ENCODE data around the gene TRPM6.

DNA sequence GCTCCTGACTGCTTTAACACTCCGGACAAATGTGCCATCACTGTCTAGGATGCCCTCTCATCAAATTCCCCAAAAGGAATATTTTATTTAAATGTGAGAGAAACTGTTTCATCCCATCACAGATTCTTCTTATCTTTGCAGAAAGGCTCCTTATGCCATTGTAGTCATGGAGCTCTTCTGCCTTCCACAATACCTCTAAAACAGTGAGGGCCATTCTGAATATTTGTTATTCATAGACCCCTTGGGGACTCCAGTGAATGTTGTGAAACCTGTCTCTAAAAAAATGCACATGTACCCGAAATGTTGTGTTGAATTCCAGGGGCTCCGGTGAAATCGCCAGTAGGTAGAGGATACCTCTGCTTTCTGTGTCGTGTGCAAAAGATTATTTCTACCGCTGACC, 213.6 kb downstream of the TRPM6 start:
- TF ChIP-seq, protein P1, sequence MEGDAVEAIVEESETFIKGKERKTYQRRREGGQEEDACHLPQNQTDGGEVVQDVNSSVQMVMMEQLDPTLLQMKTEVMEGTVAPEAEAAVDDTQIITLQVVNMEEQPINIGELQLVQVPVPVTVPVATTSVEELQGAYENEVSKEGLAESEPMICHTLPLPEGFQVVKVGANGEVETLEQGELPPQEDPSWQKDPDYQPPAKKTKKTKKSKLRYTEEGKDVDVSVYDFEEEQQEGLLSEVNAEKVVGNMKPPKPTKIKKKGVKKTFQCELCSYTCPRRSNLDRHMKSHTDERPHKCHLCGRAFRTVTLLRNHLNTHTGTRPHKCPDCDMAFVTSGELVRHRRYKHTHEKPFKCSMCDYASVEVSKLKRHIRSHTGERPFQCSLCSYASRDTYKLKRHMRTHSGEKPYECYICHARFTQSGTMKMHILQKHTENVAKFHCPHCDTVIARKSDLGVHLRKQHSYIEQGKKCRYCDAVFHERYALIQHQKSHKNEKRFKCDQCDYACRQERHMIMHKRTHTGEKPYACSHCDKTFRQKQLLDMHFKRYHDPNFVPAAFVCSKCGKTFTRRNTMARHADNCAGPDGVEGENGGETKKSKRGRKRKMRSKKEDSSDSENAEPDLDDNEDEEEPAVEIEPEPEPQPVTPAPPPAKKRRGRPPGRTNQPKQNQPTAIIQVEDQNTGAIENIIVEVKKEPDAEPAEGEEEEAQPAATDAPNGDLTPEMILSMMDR (IDR thresholded peaks at IDR 0.05): no peak
- TF ChIP-seq ZFX (IDR thresholded peaks at IDR 0.05; ENCODE audit: borderline replicate concordance): no peak

Data from 22Rv1 (cell line).